ENCODE data around the gene GFY. TPM values are rescaled to one million over a fixed set of nuclear protein-coding genes. Genes with fewer than 3 reads are reported as not detected.

Gene GFY
- total RNA-seq, 6 experiments from 2014 or later, result not detected

DNA sequence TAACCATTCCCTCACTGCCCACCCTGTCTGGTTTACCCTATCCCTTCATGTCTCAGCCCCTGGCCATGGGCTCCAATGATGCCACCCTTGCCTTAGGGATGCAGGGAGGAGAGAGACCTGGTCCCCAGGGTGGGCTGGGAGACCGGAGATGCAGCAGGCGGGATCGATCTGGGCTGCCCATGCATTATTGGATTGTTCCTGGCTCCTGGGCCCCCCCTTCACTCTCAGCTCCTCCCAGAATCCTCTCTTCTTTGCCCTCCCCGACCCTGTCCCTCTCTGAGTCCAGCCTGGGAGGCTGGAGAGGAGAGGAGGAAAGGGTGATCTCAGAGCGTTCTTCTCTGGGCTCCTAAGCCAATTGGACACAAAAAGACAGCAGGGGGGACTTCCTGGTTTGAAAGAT is 31.3 kb upstream of the GFY start:
- Mint-ChIP-seq H3K27ac (no peak overlapping the region), H3K27me3 (ENCODE audit: insufficient read depth) (peaks cover 23% of the 10 kb centered on the region), H3K36me3 (ENCODE audit: low read depth) (no peaks in the 10 kb centered on the region), H3K9me3 (no peaks in the 10 kb centered on the region), H3K4me3 (no peak overlapping the region), H3K4me1 (ENCODE audit: low read depth) (peaks cover 6% of the 10 kb centered on the region)
- DNase-seq, result no peak
- TF ChIP-seq, protein P1, sequence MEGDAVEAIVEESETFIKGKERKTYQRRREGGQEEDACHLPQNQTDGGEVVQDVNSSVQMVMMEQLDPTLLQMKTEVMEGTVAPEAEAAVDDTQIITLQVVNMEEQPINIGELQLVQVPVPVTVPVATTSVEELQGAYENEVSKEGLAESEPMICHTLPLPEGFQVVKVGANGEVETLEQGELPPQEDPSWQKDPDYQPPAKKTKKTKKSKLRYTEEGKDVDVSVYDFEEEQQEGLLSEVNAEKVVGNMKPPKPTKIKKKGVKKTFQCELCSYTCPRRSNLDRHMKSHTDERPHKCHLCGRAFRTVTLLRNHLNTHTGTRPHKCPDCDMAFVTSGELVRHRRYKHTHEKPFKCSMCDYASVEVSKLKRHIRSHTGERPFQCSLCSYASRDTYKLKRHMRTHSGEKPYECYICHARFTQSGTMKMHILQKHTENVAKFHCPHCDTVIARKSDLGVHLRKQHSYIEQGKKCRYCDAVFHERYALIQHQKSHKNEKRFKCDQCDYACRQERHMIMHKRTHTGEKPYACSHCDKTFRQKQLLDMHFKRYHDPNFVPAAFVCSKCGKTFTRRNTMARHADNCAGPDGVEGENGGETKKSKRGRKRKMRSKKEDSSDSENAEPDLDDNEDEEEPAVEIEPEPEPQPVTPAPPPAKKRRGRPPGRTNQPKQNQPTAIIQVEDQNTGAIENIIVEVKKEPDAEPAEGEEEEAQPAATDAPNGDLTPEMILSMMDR (IDR thresholded peaks at IDR 0.05), result no peak

DNA sequence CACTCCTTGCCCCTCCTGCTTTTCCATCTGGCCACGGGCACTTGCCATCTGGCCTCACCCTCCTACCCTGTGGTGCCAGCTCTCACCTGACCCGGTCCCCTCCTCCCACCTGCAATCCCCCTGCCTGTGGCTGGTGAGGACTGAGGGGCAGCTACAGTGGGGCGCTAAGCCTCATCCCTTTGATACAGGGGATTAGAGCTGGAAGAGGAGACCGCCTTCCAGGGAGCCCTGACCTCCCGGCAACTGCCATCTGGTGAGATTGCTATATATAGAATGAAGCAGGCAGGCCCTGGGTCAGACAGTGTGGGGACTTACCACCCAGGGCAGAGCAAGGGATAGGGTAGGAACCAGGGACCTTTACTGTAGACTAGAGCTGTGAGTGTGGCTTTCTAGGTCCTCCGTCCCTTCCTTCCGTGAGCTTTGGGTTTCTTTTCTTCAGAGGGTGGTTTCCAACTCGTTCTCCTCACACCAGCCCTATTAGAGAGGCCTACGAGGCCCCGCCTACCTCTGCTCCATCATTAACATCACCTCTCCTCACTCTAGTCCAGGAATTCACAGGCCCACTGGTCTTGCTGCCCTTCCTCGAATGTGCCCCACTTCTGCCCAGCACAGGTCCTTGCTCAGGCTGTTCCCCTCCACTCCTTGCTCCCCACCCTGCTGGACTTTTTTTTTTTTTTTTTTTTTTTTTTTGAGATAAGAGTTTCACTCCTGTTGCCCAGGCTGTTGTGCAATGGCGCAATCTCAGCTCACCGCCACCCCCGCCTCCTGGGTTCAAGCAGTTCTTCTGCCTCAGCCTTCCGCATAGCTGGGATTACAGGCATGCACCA is 29.4 kb upstream of the GFY start:
- TF ChIP-seq, protein P1 (IDR thresholded peaks at IDR 0.05), result no peak
- Mint-ChIP-seq H3K27me3 (ENCODE audit: insufficient read depth) (peaks cover 20% of the 10 kb centered on the region), H3K36me3 (ENCODE audit: low read depth) (no peaks in the 10 kb centered on the region), H3K4me3 (no peak overlapping the region), H3K27ac (no peak overlapping the region), H3K4me1 (ENCODE audit: low read depth) (peaks cover 6% of the 10 kb centered on the region), H3K9me3 (no peaks in the 10 kb centered on the region)
- DNase-seq, result no peak

DNA sequence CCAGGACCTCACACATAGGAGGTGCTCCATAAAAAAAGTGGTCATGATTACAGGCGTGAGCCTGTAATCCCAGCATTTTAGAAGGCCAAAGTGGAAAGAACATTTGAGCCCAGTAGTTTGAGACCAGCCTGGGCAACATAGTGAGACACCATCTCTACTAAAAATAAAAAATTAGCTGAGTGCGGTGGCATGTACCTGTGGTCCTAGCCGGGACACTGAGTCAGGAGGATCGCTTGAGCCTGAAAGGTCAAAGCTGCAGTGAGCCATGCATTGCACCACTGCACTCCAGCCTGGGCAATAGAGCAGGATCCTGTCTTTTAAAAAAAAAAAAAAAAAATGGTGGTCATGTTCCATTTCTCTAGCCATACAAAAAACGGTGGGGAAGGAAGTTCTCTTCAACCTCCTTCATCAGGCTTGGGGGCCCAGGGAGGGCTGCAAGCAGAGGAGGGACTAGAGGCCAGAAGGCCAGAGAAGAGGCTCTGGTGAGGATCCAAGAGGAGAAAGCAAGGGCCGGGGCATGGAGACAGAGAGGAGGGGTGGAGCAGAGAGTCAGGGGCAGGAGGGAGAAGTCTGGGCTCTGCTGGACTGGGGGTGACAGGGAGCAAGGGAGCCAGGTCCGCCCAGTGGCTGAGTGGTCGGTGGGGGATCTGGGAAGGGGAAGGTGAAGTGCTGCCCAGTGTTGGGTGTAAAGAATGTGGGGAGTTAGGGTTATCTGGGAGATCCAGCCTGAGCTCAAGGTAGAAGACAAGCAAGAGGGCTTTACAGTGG is 28.3 kb upstream of the GFY start:
- Mint-ChIP-seq H3K9me3 (no peaks in the 10 kb centered on the region), H3K27me3 (ENCODE audit: insufficient read depth) (peaks cover 24% of the 10 kb centered on the region), H3K4me1 (ENCODE audit: low read depth) (peaks cover 3% of the 10 kb centered on the region), H3K27ac (no peak overlapping the region), H3K4me3 (no peak overlapping the region), H3K36me3 (ENCODE audit: low read depth) (no peaks in the 10 kb centered on the region)
- TF ChIP-seq, protein P1 (IDR thresholded peaks at IDR 0.05), result no peak
- DNase-seq, result no peak

DNA sequence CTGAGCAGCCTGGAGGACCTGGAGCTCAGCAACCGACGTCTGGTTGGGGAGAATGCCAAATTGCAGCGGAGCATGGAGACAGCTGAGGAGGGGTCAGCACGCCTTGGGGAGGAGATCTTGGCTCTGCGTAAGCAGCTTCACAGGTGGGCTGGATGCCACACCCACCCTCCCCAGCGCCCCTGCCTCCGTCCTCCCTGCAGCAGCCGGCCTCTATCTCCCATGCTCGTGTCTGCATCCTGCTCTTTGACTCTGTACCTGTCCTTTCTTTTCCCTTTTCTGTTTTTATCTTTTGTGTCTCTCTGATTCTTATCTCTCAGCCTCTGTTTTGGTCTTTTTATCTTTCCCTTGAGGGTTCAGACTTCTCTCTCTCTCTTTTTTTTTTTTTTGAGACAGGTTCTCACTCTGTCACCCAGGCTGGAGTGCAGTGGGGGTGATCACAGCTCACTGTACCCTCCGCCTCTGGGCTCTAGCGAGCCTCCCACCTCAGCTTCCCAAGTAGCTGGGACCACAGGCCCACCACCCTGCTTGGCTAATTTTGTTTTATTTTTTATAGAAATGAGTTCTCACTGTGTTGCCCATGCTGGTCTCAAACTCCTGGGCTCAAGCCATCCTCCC is 27.1 kb upstream of the GFY start:
- H3K9me3 Mint-ChIP-seq, result no peaks in the 10 kb centered on the region
- TF ChIP-seq, protein P1 (IDR thresholded peaks at IDR 0.05), result no peak
- H3K36me3 Mint-ChIP-seq (ENCODE audit: low read depth), result no peaks in the 10 kb centered on the region
- H3K4me1 Mint-ChIP-seq (ENCODE audit: low read depth), result no peaks in the 10 kb centered on the region
- no peak for DNase-seq
- H3K27me3 Mint-ChIP-seq (ENCODE audit: insufficient read depth), result peaks cover 26% of the 10 kb centered on the region
- no peak overlapping the region for H3K4me3 Mint-ChIP-seq
- no peak overlapping the region for H3K27ac Mint-ChIP-seq

DNA sequence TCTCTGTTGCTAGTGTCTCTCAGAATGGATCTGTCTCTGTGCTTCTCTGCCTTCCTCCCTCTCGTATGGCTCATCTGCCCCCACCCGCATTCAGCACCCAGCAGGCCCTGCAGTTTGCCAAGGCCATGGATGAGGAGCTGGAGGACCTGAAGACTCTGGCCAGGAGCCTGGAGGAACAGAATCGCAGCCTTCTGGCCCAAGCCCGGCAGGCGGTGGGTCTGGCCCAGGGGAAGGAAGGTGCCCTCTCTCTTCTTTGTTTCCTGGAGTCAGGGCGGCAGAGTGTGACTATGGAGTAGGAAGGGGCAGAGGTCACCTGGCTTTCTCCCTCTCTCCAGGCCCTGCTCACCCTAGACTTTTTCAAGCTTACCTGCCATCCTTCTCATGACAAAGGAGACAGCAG is 26.3 kb upstream of the GFY start:
- H3K4me1 Mint-ChIP-seq (ENCODE audit: low read depth), result no peaks in the 10 kb centered on the region
- no peak for DNase-seq
- no peaks in the 10 kb centered on the region for H3K36me3 Mint-ChIP-seq (ENCODE audit: low read depth)
- peaks cover 28% of the 10 kb centered on the region for H3K27me3 Mint-ChIP-seq (ENCODE audit: insufficient read depth)
- no peak overlapping the region for H3K4me3 Mint-ChIP-seq
- H3K27ac Mint-ChIP-seq, result no peak overlapping the region
- no peaks in the 10 kb centered on the region for H3K9me3 Mint-ChIP-seq
- TF ChIP-seq, protein P1 (IDR thresholded peaks at IDR 0.05), result no peak

Measured in HFFc6 (cell line).